Fibroblast of the conjunctiva (primary cell): ENCODE measurements around the gene SLC47A2.

Experiments used
- DNase-seq: peaks from one replicate; pipeline ENCODE4 v3.0.0-alpha.2; 2010; ENCODE audit warnings: low read depth

The SLC47A2 gene

DNA sequence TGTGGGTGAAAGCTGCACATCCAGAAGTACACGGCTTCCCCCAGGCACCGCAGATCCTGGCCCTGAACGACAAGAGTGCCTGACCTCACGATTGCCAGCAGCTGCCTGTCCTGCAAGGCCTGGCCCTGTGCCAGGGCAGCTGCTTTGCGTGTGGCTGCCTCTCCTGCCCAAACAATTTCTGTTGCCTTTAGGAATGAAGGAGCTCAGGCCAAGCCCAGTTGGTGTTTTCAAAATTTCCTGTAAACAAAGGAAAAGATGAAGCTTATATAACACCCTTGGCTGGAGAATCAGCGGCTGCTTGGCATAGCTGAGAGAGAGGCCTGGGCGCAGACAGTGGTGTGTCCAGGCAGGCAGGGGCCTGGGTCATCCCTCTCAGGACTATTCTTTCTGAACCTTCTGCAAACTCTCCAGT is 11.7 kb upstream of the SLC47A2 start:
- peak; percentile 87 for DNase-seq

DNA sequence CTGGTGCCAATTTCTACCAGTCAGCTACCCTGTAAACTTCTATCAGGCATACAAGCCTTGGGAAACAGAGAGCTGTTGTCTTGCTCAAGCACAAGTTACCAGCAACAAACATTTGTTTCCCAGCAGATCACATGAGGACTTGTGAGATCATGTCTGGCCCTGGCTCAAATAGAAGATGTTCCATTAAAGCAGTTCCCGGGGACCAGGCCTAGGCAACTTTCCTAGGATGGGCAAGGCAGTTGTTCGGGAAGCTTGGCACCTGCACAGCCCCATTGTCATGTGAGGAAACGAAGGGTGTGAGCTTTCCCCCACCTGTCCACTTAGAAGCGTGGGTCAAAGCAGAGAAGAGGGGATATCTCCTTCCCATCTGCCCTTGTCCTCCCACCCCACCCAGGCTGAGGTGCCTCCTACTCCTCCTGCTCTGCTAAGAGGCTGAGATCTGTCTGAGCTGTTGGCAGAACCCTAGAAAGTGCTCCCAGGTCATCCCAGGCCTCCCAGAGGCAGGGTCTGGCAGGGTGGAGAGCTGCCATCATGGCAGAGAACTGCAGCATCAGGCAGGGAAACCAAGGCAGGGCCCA is 11.2 kb upstream of the SLC47A2 start:
- peak; percentile 88 for DNase-seq

DNA sequence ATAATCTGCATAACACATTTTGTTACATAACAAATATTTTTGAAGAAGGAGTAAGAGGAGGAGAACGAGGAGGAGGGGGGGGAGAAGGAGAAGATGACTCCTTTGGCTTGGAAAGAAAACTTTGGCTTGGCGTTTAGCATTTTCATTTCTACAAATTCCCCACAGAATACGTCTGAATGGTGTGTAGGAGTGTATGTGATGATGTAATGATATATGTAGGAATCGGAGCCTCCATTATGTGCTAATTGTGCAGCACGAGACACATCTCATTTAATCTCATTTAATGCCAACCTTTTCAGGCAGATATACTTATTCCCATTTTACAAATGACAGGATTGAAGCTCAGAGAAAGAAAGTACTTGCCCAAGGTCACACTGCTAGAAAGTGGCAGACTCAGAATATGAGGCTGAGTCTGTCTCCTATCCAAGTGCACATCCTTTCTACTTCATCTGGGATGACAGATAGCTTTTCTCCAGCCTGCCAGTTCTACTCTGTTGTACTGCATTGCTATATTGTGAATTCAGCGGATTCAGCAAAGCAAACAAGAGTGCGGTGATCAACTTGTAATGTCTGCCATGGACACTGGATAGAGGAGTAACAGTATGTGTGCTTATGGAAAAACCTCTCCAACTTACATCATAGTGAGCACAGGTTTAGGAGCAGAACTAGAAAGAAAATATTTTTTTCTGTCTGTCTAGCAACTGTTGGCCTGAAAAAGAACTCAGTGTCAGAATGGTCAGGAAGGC is 10.4 kb upstream of the SLC47A2 start:
- DNase-seq = no peak

DNA sequence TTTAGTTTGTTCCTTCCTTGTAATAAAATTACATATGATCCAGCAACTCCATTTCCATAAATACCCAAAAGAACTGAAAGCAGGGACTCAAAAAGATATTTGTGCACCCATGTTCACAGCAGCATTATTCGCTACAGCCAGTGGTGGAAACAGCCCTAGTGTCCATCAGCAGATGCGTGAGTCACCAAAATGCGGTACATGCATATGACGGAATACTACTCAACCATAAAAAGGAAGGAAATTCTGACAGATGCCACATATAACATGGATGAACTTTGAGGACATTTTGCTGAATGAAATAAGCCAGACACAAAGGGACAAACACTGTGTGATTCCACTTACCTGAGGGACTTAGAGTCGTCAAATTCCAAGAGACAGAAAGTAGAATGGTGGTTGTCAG is 9.1 kb upstream of the SLC47A2 start:
- DNase-seq = no peak

DNA sequence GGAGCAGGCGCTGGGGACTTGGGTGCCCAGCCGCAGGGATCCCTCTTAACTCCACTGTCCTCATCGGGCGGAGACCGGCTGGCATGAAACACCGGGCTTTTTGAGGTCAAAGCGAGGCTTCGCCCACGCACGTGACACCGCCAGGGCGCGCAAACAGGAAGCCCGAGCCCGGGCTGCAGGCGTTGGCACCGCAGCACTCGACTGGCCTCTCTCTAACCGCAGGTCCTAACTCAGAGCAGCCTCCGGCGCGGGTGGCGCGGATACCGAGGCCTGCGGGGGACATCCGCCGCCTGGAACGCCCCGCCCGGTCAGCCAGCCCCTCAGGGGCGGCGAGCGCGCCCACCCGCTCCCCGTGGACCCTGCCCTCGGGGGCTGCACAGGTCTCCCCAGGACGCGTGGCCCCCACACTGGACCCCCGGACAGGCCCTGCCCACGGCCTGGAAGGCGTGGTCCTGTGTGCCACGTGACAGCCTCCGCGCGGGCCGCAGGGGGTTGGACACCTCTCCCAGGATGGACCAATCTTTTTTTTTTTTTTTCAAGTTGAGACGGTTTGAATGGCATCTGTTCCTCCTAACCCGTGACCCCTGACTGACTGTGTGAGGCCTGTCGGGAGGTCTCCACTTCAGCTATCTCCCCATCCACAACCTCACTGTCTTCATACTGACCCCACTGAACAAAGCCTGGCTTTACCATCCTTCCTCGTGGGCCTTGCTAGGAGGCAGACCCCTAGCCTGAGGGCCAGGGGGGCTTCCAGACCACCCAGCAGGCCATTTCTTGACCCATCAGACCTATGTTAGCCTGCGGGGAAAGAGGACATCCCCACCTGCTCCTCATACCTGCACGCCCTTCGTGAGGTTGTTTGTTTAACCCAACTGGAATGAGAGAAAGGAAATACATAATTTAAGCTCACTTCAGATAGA is 8.4 kb upstream of the SLC47A2 start:
- DNase-seq = no peak

DNA sequence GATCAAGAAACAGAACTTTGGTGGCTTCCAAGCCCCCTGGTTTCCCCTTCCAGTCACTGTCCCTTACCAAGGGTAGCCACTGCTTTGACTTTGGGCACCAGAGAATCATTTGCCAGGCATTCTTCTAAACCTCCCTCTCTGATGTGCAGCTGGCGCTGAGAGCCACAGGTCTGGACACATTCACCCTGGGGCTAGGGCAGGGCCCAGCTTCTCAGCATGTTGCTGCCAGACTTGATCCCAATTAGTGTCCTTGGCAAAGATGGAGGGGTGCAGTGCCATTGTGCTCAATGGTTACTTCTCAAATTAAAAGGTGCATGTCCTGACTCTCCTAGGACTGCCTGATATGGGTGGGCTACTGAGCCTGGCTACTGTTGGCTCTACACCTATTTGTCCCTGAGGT is 7.6 kb upstream of the SLC47A2 start:
- DNase-seq = no peak

DNA sequence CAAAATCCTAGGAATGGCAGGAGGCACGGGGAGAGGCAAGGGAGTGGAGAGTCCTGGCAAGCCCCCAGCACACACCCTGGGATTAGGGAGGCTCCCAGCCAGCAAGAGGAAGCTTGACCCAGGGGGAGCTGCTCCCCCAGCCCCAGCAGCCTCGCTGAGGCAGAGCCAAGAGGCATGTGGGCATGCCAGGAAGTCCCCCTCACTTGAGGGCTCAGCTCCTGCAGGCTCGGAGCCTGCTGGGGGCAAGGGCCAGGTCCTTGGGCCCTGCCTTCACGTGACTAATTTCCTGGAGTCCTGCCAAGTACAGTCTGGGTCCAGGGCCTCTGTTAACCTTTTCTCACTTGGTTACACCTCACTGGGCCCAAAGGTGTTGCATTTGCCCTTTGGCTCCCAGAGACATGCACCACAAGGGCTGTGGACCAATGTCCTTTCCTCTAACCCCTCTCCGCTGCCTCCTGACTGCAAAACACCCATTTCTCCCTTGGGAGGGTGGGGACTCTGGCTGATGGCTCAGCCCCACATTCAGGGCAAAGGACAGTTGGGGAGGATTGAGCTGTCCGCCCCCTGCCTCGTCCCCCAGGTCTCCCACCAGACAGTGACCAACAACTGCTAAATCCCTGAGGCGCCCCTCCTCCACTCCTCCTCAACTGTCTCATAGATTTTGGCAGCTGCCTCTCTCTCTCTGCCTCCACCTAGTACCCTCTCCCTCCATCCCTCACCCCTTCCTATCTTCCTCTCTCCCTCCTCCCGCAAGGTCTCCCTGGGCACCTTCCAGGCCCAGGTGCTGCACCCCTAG is 4.4 kb upstream of the SLC47A2 start:
- no peak for DNase-seq

DNA sequence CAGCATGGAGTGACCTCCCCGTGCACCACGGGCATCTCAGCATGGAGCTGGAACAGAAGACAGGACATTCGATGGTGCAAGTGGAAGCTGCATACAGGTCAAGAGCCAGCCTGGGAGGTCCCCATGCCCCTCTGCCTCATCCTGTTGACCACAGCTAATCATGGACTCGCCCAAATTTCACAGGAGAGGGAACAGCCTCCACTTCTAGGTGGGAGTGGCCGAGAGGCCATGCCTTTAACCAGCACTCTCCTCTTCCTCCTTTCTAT is 3.8 kb upstream of the SLC47A2 start:
- no peak for DNase-seq

DNA sequence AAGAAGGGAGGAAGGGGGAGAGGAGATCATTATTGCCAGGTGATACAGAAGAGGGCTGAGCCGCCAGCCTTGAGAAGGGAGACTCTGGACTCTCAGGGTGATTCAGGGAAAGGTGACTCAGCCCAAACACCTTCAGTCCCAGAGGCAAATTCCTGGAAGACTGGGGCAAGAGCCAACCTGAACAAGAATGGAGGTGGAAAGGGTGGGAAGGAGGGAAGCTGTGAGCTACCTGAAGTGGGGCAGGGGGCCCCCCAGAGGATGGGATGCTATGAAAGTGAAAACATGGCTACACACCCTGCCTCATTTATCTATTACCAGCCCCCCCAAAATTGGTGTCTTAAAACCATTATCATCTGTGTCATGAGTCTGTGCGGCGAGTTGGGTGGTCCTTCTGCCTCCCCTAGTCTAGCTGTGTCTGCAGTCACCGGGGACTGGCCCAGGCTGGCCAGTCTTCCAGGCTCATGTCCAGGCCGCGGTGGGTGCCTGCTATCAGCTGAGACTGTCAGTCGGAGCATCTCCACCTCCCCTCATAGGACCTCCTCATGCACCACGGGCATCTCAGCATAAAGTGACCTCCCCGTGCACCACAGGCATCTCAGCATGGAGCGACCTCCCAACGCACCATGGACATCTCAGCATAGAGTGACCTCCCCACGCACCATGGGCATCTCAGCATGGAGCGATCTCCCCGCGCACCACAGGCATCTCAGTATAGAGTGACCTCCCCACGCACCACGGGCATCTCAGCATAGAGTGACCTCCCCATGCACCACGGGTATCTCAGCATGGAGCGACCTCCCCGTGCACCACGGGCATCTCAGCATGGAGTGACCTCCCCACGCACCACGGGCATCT is 3.2 kb upstream of the SLC47A2 start:
- no peak for DNase-seq

DNA sequence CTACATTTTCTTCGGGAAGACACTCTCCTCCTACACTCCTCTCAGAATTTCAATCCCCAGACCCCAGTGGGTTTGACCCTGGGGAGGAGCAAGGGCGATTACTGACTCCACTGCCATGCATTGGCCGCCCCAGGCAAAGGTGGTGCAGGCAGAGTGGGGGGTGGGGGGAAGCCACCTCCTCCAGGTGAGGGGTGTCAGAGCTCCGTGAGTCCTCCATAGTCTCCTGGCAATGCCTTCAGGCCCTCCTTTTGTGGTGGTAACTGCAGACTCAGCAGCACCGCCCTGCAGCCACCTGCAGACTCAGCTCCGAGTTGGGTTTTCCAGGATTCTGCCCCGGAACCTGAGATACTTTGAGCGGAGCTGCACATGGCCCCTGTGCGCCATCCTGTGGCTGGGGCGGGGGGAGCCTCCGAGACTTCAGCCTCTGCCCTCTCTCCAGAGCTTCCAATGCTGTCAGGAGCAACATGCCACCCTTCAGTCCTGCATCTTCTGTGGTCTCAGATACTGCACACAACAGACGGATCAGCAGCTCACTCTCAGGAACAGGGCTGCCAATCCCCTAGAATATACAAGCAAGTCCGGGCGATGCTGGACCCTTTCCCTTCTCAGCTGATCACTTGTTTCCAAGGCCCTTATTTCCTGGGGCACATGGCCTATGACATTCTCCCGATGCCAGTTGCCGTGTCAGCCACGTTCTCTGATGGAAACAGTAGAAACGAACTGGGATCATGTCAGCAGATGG is 2.4 kb upstream of the SLC47A2 start:
- no peak for DNase-seq

DNA sequence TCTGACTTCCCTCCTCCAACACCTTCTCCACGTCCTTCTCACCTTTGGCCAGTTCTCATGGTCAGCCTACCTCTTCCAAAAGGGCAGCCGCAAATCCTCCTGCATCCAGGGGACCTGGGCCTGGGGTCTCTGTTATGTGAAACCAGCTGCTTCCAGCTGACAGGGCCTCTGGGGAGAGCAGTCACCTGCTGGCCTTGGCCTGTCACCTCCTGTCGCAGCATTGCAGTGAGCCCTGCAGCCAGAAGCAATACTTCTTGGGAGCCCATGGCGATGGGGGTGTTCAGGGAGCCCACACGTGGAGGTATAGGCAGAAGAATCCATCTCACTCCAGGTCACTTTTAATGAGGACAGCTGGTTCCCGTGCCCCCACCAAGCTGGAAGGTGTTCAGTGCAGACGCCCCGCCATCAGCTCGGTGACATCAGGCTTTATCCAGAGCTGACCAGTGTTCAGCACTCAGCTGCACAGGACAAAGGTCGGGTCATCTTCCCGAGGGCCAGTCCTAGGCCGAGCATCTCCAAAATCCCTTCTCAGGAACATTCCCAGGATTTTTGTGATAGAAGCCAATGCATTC is 1.7 kb upstream of the SLC47A2 start:
- DNase-seq = no peak

DNA sequence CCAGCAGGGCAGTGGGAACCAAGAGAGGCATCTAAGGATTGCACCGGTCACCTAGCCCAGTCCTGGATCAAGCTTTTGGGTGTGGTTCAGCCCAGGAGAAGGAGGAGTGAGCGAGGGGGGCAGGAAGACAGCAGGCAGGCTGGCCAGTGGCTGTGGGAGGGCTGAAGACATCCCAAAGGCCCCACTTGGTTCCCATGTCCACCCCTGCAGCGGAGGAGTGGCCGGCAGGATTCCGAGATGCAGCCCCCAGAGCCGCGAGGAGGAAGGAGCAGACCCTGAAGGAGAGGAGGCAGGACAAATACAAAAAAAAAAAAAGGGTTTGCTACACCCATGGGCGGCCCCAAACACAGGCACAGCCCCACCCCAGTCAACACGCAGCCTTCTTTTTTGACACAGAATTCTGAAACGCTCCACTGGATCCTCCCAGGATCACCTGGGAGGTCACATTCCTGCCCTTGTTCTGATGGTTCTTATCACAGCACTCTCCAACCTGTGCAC is 1.1 kb upstream of the SLC47A2 start:
- no peak for DNase-seq

DNA sequence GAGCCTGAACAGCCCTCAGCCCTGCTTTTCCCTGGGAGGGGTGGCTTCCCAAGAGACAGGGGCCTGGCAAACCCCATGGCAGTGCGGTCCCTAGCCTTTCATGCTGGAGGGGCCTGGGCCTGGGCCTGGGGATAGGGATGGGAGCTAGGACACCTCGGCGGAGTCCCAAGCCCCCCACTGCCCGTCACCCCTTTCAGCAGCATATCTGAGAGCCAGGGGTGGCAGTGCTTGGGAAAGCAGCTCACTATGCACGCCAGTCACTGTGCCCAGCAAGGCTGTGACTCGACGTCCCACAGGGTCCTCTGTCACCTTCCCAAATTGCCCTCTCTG is 612 bp upstream of the SLC47A2 start:
- no peak for DNase-seq

DNA sequence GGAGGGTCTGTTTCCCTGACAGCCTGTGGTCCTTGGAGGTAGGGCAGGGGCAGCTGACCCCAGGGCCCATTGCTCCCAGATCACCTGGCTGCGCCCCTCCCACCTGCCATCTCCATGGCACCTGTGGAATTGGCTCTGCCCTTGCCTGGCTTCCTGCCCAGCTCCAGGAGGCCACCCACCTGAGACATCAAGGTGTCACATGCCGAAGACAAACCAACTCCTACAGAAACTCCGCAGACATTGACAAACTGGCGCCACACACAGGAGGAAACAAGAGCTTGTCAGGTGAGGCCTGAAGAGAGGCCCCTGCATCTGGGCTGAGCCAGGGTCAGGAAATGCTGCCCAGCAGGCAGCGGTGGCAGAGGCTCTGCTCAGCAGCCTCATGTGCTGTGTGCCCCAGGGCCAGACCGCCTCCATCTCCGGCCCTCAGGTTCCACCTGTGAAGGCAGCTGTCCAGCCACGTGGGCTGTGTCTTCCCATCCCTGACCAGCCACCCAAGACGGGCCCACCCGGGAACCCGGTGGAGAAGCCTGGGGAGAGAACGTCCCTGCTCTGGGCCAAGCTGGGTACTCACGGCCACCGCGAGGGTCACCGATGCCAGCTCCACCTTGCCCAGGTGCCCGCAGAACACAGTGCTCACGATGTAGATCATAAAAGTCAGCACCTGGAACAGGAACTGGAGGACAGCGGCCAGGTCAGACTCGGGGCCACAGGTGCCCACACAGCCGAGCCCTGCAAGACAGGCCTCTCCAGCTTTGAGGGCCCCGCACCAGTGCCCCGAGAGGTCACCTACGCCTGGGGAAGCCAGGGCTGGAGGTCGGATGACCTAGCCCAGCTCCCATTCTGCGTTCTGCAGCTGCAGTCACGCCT is 1.6 kb downstream of the SLC47A2 start:
- no peak for DNase-seq

DNA sequence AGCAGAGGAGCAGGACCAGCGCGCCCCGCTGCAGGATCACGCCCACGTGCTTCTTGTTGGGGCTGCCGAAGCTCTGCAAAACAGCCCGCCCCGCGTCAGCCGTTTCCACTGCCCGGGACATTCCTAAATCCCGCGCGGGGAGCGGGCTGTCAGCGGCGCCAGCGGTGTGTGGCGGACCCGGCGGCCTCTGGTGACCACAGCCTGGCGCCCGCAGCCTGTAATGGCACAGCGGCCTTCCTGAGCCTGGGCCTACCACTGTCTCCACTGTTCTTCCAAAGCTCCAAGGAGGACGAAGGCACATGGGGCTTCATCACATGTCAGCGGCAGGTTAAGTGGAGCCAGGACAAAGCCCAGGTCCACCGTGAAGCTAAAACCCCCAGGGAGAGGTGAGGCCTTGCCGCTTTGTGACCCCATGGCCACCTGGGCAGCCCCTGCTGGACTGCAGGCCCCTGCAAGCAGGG is 2.5 kb downstream of the SLC47A2 start:
- DNase-seq = no peak

DNA sequence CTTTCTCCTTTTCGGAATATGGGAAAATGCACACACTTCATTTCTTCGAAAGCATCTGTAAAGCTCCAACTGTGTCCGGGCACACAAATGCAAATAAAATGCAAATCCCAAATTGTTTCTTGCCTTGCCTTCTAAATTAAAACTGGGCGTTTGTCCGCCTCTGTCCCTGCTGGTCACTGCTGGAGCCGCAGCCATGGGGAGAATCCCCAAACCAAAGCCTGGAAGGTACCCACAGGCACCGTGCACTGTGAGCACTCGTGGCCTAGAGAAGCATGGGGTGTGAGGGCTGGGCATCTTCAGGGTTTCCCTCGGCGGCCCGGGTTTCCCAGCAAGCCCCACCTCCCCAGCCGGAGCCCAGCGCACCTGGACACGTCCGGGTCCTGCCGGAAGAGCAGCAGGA is 2.9 kb downstream of the SLC47A2 start:
- DNase-seq = no peak

DNA sequence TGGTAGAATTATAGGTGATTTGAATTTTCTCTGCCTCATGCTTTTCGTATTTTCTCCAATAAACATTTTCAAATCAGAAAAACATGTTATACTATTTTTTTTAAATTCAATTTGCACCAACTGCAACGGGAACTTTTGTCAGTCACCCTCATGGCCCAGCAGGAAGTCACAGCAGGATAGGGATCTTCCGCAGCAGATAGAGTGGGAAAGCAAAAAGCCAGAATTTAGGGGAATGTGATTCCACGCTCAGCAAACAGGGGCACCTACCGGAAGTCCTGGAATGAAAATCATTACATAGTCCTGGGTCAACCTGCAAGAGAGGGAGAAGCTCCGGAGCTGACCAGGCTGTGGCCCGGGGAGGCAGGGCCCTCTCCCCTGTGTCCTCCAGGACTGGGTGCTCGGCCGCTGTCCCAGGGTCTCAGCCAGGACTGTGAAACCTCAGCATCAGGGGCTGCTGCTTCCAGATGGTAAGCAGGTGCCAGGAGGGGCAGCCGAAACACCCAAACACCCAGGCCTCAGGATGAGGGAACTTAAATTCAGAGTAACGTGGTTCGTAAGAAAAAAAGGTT is 3.9 kb downstream of the SLC47A2 start:
- DNase-seq = no peak

DNA sequence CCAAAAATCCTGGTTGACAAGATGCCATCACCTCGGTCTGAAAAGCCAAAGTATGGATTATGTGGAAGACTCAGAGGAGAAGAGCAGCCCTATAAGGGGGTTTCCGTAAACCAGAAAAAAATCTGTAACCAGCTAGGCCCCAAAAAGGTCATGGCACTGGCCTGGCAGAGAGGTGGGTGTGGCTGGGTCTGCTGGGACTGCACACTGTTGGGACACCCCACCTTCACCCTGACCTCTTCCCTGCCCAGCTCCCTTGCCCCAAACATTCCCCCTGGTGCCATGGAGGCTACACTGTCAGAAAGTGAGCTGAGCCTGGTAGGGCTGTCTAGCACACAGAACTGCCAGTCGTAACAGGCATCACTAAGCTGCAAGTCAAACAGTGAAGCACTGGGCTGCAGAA is 6.5 kb downstream of the SLC47A2 start:
- DNase-seq = no peak
